GM19455 (cell line): ENCODE results near the gene INHBB.

Source experiments
- ATAC-seq: cut with Tn5 transposase; IDR thresholded peaks from one replicate; pipeline ENCODE4 v1.9.1; 2021; ENCODE audit not compliant: unreplicated experiment

The INHBB gene

DNA sequence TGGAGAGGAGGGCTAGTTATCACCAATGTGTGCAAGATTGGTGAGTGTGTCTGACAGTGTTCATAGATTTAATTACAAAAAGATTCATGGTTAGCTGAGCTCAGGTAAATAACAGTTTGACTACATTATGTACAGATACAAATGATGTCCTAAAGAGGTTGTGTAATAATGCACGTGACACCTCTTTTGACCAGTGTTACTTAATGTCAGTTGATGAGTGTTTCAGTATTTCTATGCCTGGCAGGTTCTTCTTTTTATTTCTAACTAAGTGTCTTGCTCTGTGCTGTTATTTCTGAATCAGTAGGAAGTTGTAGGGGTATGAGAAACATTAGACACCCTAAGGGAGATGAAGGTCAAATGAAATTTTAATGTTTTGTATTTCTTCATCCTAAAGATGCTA, 7.9 kb upstream of the INHBB start:
- ATAC-seq, result no peak

DNA sequence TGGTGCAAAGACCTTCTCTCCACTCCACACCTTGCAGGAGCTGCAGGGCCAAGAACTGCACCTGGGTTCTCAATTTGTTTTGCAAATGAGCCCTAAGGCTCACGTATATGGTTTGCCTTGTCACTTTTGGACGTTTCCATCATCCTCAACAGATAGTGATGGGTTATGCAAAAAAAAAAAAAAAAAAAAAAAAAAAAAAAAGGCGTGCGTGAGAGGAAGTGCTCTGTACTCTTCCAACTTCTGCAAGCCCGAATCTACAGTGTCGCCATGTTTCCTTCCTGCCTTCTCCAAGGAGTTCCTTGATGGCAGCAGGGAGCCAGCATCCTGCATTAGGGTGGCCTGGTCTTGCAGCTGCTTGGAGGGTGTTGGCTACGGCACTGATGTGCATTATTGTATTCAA, 4.0 kb upstream of the INHBB start:
- ATAC-seq, result no peak

GRCh38 chr2:120342446-120342845, 3.5 kb upstream of the INHBB start:
- ATAC-seq, result no peak

GRCh38 chr2:120343100-120343432, 2.9 kb upstream of the INHBB start:
- ATAC-seq, result no peak

DNA sequence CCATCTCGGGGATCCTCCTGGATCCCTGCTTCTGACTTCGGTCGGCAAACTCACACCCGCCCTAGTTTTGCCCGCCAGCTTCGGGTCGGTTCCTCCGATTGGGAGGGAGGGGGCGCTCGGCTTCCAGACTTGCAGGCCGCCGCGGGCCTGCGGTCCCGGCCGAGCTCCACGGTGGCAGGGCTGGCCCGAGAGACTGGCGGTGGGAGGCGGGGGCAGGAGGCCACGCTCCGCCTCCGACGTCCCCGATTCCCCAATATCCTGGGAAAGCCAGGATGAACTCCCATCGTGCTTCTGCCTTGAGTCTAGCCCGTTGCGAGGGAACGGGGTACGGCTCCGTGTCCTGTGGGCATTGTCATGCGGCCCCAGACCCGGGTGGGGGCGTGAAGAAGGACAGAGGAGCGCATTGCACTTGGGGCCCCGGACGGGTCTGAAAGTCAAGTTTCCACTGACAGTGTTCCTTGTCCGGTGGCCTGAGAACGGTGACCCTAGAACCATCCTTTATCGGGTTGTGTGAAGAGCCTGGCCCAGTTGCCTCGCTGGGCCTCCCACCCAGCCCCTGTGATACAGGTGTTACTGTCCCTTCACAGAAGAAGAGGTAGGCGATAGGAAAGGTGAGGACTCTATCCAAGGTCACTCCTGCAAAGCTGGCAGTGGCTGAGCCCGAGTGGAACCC, 2.4 kb upstream of the INHBB start:
- no peak for ATAC-seq

- ATAC-seq, result no peak
These were observed 1.5 kb upstream of the INHBB start for GRCh38 chr2:120344214-120344975.

GRCh38 chr2:120344976-120345581, 857 bp upstream of the INHBB start:
- no peak for ATAC-seq

- no peak for ATAC-seq
These were observed 328 bp upstream of the INHBB start for GRCh38 chr2:120345608-120346007.

GRCh38 chr2:120346667-120347358, 877 bp downstream of the INHBB start:
- ATAC-seq, result no peak

DNA sequence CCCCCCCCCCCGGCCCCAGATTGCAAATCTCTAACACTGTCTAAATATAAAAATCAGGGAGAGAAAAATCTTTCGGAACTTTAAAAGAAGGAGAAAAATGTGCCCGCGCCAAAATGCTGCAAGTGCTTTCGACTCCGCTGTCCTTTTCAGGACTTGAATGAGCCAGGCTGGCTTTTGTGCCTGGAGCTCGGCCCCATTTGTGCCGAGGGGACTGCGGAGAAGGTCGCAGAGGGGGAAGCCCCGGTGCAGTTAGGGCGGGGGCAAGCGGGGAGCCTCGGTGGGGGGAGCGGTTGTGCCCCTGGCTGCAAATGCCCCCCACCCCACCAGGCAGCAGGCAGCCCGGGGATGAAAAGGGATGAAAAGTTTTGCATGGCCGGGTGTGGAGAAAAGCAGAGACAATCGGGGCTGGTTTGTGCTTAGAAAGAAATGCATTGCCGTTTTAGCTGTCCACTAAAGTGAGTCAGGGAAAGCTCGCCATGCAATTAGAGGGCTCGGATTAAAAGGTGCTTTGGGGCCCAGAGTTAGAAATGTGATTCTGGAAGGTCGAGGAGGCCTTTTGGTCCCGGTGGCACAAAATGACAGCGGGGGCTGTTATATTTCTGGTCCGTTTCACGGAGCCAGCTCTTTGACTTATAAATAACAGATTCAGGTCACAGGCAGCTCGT, 1.6 kb downstream of the INHBB start:
- no peak for ATAC-seq

DNA sequence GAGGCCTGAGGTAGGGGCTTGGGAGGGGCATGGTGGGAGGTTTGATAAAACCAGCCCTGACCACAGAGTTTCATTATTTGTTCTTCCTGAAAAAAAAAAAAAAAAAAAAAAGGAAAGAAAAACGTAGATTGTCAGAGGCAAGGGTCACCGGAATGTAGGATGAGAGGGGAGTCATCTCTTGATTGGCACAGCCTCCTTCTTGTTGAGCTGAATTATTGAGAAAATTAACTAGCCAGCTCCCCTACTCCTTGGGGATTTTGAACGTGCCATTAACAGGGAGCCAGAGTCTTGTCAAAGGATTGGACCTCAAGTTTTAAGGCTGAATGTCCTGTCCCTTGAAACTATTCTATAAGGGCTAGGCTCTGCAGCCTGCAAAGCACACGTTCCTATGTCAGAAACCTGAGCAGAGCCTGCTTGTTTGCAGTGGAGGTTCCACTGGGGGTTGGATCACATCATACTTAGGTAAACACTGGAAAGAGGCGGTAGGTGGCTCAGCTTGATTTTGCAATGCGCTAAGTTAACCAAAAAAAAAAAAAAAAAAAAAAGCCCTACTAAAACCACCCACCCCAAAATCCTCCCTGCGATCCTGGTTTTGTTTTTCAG, 2.3 kb downstream of the INHBB start:
- ATAC-seq, result no peak

GRCh38 chr2:120348737-120349439, 3.0 kb downstream of the INHBB start:
- no peak for ATAC-seq

DNA sequence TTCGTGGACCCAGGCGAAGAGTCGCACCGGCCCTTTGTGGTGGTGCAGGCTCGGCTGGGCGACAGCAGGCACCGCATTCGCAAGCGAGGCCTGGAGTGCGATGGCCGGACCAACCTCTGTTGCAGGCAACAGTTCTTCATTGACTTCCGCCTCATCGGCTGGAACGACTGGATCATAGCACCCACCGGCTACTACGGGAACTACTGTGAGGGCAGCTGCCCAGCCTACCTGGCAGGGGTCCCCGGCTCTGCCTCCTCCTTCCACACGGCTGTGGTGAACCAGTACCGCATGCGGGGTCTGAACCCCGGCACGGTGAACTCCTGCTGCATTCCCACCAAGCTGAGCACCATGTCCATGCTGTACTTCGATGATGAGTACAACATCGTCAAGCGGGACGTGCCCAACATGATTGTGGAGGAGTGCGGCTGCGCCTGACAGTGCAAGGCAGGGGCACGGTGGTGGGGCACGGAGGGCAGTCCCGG, 3.5 kb downstream of the INHBB start:
- ATAC-seq, result no peak

GRCh38 chr2:120350080-120350479, 4.1 kb downstream of the INHBB start:
- ATAC-seq, result no peak

DNA sequence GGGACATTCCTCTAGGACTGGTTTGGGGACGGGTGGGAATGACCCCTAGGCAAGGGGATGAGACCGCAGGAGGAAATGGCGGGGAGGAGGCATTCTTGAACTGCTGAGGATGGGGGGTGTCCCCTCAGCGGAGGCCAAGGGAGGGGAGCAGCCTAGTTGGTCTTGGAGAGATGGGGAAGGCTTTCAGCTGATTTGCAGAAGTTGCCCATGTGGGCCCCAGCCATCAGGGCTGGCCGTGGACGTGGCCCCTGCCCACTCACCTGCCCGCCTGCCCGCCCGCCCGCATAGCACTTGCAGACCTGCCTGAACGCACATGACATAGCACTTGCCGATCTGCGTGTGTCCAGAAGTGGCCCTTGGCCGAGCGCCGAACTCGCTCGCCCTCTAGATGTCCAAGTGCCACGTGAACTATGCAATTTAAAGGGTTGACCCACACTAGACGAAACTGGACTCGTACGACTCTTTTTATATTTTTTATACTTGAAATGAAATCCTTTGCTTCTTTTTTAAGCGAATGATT, 4.9 kb downstream of the INHBB start:
- no peak for ATAC-seq

GRCh38 chr2:120352696-120353590, 7.0 kb downstream of the INHBB start:
- no peak for ATAC-seq

- no peak for ATAC-seq
These were observed 7.6 kb downstream of the INHBB start for GRCh38 chr2:120353591-120353898.

DNA sequence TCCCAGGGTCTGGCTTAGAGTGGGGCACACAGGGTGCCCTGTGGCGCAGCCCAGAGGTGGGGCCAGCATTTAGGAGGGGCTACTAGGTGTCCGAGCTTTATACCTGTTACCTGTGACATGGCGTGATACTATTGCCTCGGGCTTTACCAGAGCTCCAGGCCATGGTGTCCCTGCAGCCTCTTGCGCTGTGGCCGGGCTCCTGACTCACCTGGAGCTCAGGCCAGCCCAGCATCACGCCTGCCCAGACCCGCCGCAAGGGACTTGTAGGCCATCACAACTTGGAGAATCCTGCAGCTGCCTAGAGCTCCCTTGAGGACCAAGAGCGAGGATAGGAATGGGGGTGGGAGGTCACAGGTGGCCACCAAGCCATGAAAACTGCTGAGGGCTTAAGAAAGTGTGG, 8.0 kb downstream of the INHBB start:
- no peak for ATAC-seq

- ATAC-seq, result no peak
These were observed 8.5 kb downstream of the INHBB start for GRCh38 chr2:120354467-120354866.
